Skeletal muscle tissue (tissue), 4 donors: Measurements from ENCODE around the gene HOXC4. TPM values are rescaled to one million over a fixed set of nuclear protein-coding genes. Genes with fewer than 3 reads are reported as not detected.

ENCODE experiments used
- H3K27ac ChIP-seq: one replicate; pipeline ENCODE4 v1.7.0; 2013; ENCODE audit warnings: mild to moderate bottlenecking, low read depth, low read length, inconsistent platforms
- H3K27me3 ChIP-seq, 3 donors: one replicate each; pipeline ENCODE4 v1.7.0; 2013; ENCODE audit warnings: low read length in 3 of 3; ENCODE audit not compliant: control insufficient read depth in 3 of 3, insufficient read depth in 3 of 3
- H3K36me3 ChIP-seq, 3 donors: one replicate each; pipeline ENCODE4 v1.7.0; 2013; ENCODE audit warnings: low read length in 3 of 3; ENCODE audit not compliant: control insufficient read depth in 3 of 3, insufficient read depth in 3 of 3
- H3K4me1 ChIP-seq, 3 donors: one replicate each; pipeline ENCODE4 v1.7.0; 2013; ENCODE audit warnings: low read length in 3 of 3, mild to moderate bottlenecking in 3 of 3; ENCODE audit not compliant: control insufficient read depth in 3 of 3, insufficient read depth in 3 of 3
- H3K4me3 ChIP-seq, 3 donors: one replicate each; pipeline ENCODE4 v1.7.0; 2013; ENCODE audit warnings: low read length in 3 of 3
- H3K9ac ChIP-seq, 3 donors: one replicate each; pipeline ENCODE4 v1.7.0; 2013; ENCODE audit warnings: low read length in 3 of 3, mild to moderate bottlenecking in 3 of 3, moderate library complexity in 2 of 3, low read depth in 1 of 3
- H3K9me3 ChIP-seq, 3 donors: one replicate each; pipeline ENCODE4 v1.7.0; 2013; ENCODE audit warnings: low read length in 3 of 3; ENCODE audit not compliant: control insufficient read depth in 3 of 3
- total RNA-seq: library from RNA; depleted of rRNA; stranded (reverse); fragments of >200 nt; gene quantifications from one replicate; pipeline ENCODE4 v1.2.3, GENCODE V29; 2014
- donor health status: Osteomylitis.

The HOXC4 gene
- total RNA-seq, 1 donor from 2014 or later: 1.0 TPM

- Histone ChIP-seq H3K4me3 (peak overlapping the region; percentile 68 to 78 (median 76)), H3K27ac (peak overlapping the region; percentile 75), H3K27me3 (peaks cover 0 to 2% (median 0%) of the 10 kb centered on the region in 3 donors), H3K36me3 (no peaks in the 10 kb centered on the region), H3K9ac (peak overlapping the region; percentile 78 to 85 (median 85)), H3K9me3 (no peaks in the 10 kb centered on the region), H3K4me1 (peaks cover 57 to 64% (median 57%) of the 10 kb centered on the region in 3 donors)
These were observed 44.2 kb upstream of the HOXC4 start for GRCh38 chr12:54009171-54010052.

GRCh38 chr12:54010053-54010971 lies 43.3 kb upstream of the HOXC4 start:
- H3K9ac ChIP-seq: peak overlapping the region; percentile 78 to 85 (median 85)
- peaks cover 0 to 2% (median 0%) of the 10 kb centered on the region in 3 donors for H3K27me3 ChIP-seq
- no peaks in the 10 kb centered on the region for H3K36me3 ChIP-seq
- H3K9me3 ChIP-seq: no peaks in the 10 kb centered on the region
- H3K4me3 ChIP-seq: peak overlapping the region; percentile 68 to 78 (median 76)
- peak overlapping the region; percentile 75 for H3K27ac ChIP-seq
- peaks cover 58 to 63% (median 59%) of the 10 kb centered on the region in 3 donors for H3K4me1 ChIP-seq

- Histone ChIP-seq H3K9me3 (no peaks in the 10 kb centered on the region), H3K27me3 (peaks cover 0 to 2% (median 0%) of the 10 kb centered on the region in 3 donors), H3K36me3 (no peaks in the 10 kb centered on the region), H3K4me3 (peak overlapping the region in 2 of 3 donors; percentile 23 to 48), H3K9ac (peak overlapping the region; percentile 61 to 85 (median 78)), H3K27ac (peak overlapping the region; percentile 75), H3K4me1 (peaks cover 54 to 67% (median 62%) of the 10 kb centered on the region in 3 donors)
These were observed 42.5 kb upstream of the HOXC4 start for GRCh38 chr12:54010972-54011664.

GRCh38 chr12:54011665-54012532 lies 41.7 kb upstream of the HOXC4 start:
- H3K4me1 ChIP-seq: peaks cover 49 to 62% (median 54%) of the 10 kb centered on the region in 3 donors
- H3K27me3 ChIP-seq: peaks cover 0 to 2% (median 0%) of the 10 kb centered on the region in 3 donors
- peak overlapping the region in 1 of 3 donors; percentile 48 for H3K4me3 ChIP-seq
- peak overlapping the region; percentile 33 to 85 (median 78) for H3K9ac ChIP-seq
- no peaks in the 10 kb centered on the region for H3K9me3 ChIP-seq
- peak overlapping the region; percentile 75 for H3K27ac ChIP-seq
- H3K36me3 ChIP-seq: no peaks in the 10 kb centered on the region

GRCh38 chr12:54012631-54013409 lies 40.8 kb upstream of the HOXC4 start:
- peak overlapping the region; percentile 93 for H3K27ac ChIP-seq
- H3K27me3 ChIP-seq: peaks cover 0 to 2% (median 0%) of the 10 kb centered on the region in 3 donors
- peak overlapping the region; percentile 7 to 89 (median 33) for H3K9ac ChIP-seq
- no peak overlapping the region for H3K4me3 ChIP-seq
- H3K36me3 ChIP-seq: no peaks in the 10 kb centered on the region
- peaks cover 40 to 54% (median 47%) of the 10 kb centered on the region in 3 donors for H3K4me1 ChIP-seq
- H3K9me3 ChIP-seq: no peaks in the 10 kb centered on the region

GRCh38 chr12:54014377-54015017 lies 39.1 kb upstream of the HOXC4 start:
- H3K4me3 ChIP-seq: peak overlapping the region; percentile 63 to 74 (median 74)
- no peaks in the 10 kb centered on the region for H3K36me3 ChIP-seq
- H3K27ac ChIP-seq: peak overlapping the region; percentile 93
- H3K4me1 ChIP-seq: peaks cover 36 to 49% (median 37%) of the 10 kb centered on the region in 3 donors
- H3K9me3 ChIP-seq: no peaks in the 10 kb centered on the region
- peak overlapping the region; percentile 89 to 90 (median 89) for H3K9ac ChIP-seq
- H3K27me3 ChIP-seq: peaks cover 0 to 2% (median 0%) of the 10 kb centered on the region in 3 donors

GRCh38 chr12:54015018-54015931 lies 38.4 kb upstream of the HOXC4 start:
- H3K36me3 ChIP-seq: no peaks in the 10 kb centered on the region
- H3K4me1 ChIP-seq: peaks cover 33 to 50% (median 33%) of the 10 kb centered on the region in 3 donors
- peaks cover 0 to 2% (median 0%) of the 10 kb centered on the region in 3 donors for H3K27me3 ChIP-seq
- no peaks in the 10 kb centered on the region for H3K9me3 ChIP-seq
- peak overlapping the region; percentile 13 to 90 (median 16) for H3K9ac ChIP-seq
- H3K4me3 ChIP-seq: peak overlapping the region in 1 of 3 donors; percentile 63
- peak overlapping the region; percentile 93 for H3K27ac ChIP-seq
